Tibial nerve (tissue), 4 donors: Measurements from ENCODE around the gene LRBA. TPM values are rescaled to one million over a fixed set of nuclear protein-coding genes. Genes with fewer than 3 reads are reported as not detected.

Experiments used
- DNase-seq, 2 donors: peaks; one replicate each; pipeline ENCODE4 v3.0.0-alpha.2; 2019; ENCODE audit warnings: low spot score in 2 of 2
- H3K27ac ChIP-seq, 4 donors: fragments of 200-600 bp; sonication (generic) in 3 of 4; one replicate each; pipeline ENCODE4 v1.5.1; 2017 to 2019; ENCODE audit warnings: mild to moderate bottlenecking in 1 of 4
- H3K27me3 ChIP-seq, 2 donors: fragments of 200-600 bp; sonication (generic) in 1 of 2; one replicate each; pipeline versions ENCODE4 v1.5.1 to v1.6.0; 2017 to 2019
- H3K36me3 ChIP-seq, 3 donors: fragments of 200-600 bp; sonication (generic); one replicate each; pipeline ENCODE4 v1.5.1; 2018 to 2019
- H3K4me1 ChIP-seq, 4 donors: fragments of 200-600 bp; sonication (generic) in 3 of 4; one replicate each; pipeline ENCODE4 v1.5.1; 2017 to 2019
- H3K4me3 ChIP-seq, 4 donors: fragments of 200-600 bp; sonication (generic) in 3 of 4; one replicate each; pipeline ENCODE4 v1.5.1; 2017 to 2019; ENCODE audit warnings: mild to moderate bottlenecking in 1 of 4, moderate library complexity in 1 of 4
- H3K9me3 ChIP-seq, 4 donors: fragments of 200-600 bp; sonication (generic) in 3 of 4; one replicate each; pipeline ENCODE4 v1.5.1; 2017 to 2019
- CTCF ChIP-seq, 5 experiments: fragments of 200-600 bp in 3 of 5; fragments of 450-650 bp in 2 of 5; sonication (generic) in 3 of 5; IDR thresholded peaks; one replicate each; pipeline ENCODE4 v1.5.1; 2016 to 2019; ENCODE audit warnings: antibody characterized with exemption in 5 of 5, mild to moderate bottlenecking in 3 of 5, moderate library complexity in 2 of 5
- EP300 ChIP-seq, 2 donors: sonication (generic); formaldehyde crosslinking; IDR thresholded peaks; one replicate each; pipeline ENCODE4 v1.6.1; 2017; ENCODE audit warnings: antibody characterized with exemption in 2 of 2, mild to moderate bottlenecking in 1 of 2
- POLR2A ChIP-seq, 2 donors: fragments of 450-650 bp; IDR thresholded peaks; one replicate each; pipeline ENCODE4 v1.6.1; 2017; ENCODE audit warnings: antibody characterized with exemption in 2 of 2, mild to moderate bottlenecking in 2 of 2, moderate library complexity in 2 of 2
- WGBS, 2 donors: methylation state at CpG; one replicate each; pipeline ENCODE4 v1.1.5; 2018; 5-methylcytosine and 5-hydroxymethylcytosine counted together
- total RNA-seq, 4 donors: library from RNA; depleted of rRNA; stranded (reverse); fragments of >200 nt; gene quantifications; one replicate each; pipeline ENCODE4 v1.1.0, GENCODE V29; 2016

The LRBA gene
- total RNA-seq, 4 donors from 2014 or later, result 35.4 to 43.1 (median 38.0) TPM

GRCh38 chr4:150952167-150952845 lies 62.8 kb downstream of the LRBA start:
- no peak overlapping the region for H3K4me3 ChIP-seq
- H3K36me3 ChIP-seq, result no peaks in the 10 kb centered on the region
- peaks cover 0 to 8% (median 0%) of the 10 kb centered on the region in 4 donors for H3K4me1 ChIP-seq
- H3K27ac ChIP-seq, result no peak overlapping the region
- TF ChIP-seq EP300 (IDR thresholded peaks at IDR 0.05) (no peak), CTCF (IDR thresholded peaks at IDR 0.05) (no peak), POLR2A (IDR thresholded peaks at IDR 0.05) (no peak)
- WGBS, 2 donors, result 91 to 93% methylated on average over 6 of the region's 6 CpGs
- no peak for DNase-seq
- H3K9me3 ChIP-seq, result no peaks in the 10 kb centered on the region
- no peaks in the 10 kb centered on the region for H3K27me3 ChIP-seq

GRCh38 chr4:150950657-150951288 lies 64.3 kb downstream of the LRBA start:
- Histone ChIP-seq H3K4me1 (peaks cover 0 to 8% (median 0%) of the 10 kb centered on the region in 4 donors), H3K36me3 (no peaks in the 10 kb centered on the region), H3K9me3 (no peaks in the 10 kb centered on the region), H3K27me3 (no peaks in the 10 kb centered on the region), H3K4me3 (no peak overlapping the region), H3K27ac (no peak overlapping the region)
- DNase-seq, result no peak
- TF ChIP-seq CTCF (IDR thresholded peaks at IDR 0.05) (no peak), EP300 (IDR thresholded peaks at IDR 0.05) (no peak), POLR2A (IDR thresholded peaks at IDR 0.05) (no peak)
- WGBS, 2 donors, result 94 to 96% methylated on average over 2 of the region's 2 CpGs

- Histone ChIP-seq H3K27ac (no peak overlapping the region), H3K27me3 (no peaks in the 10 kb centered on the region), H3K36me3 (no peaks in the 10 kb centered on the region), H3K9me3 (no peaks in the 10 kb centered on the region), H3K4me1 (peaks cover 0 to 8% (median 0%) of the 10 kb centered on the region in 4 donors), H3K4me3 (no peak overlapping the region)
- TF ChIP-seq CTCF (IDR thresholded peaks at IDR 0.05) (no peak), EP300 (IDR thresholded peaks at IDR 0.05) (no peak), POLR2A (IDR thresholded peaks at IDR 0.05) (no peak)
- no peak for DNase-seq
Measured at GRCh38 chr4:150949943-150950342, 65.1 kb downstream of the LRBA start.

GRCh38 chr4:150949342-150949741 lies 65.7 kb downstream of the LRBA start:
- H3K9me3 ChIP-seq, result no peaks in the 10 kb centered on the region
- peaks cover 0 to 8% (median 0%) of the 10 kb centered on the region in 4 donors for H3K4me1 ChIP-seq
- H3K27ac ChIP-seq, result no peak overlapping the region
- no peaks in the 10 kb centered on the region for H3K36me3 ChIP-seq
- DNase-seq, result no peak
- H3K4me3 ChIP-seq, result no peak overlapping the region
- 90 to 95% methylated on average over 2 of the region's 2 CpGs for WGBS, 2 donors
- TF ChIP-seq POLR2A (IDR thresholded peaks at IDR 0.05) (no peak), EP300 (IDR thresholded peaks at IDR 0.05) (no peak), CTCF (IDR thresholded peaks at IDR 0.05) (no peak)
- no peaks in the 10 kb centered on the region for H3K27me3 ChIP-seq

GRCh38 chr4:150948710-150949109 lies 66.4 kb downstream of the LRBA start:
- 93 to 96% methylated on average over 2 of the region's 2 CpGs for WGBS, 2 donors
- no peaks in the 10 kb centered on the region for H3K36me3 ChIP-seq
- TF ChIP-seq CTCF (IDR thresholded peaks at IDR 0.05) (no peak), EP300 (IDR thresholded peaks at IDR 0.05) (no peak), POLR2A (IDR thresholded peaks at IDR 0.05) (no peak)
- no peak overlapping the region for H3K4me3 ChIP-seq
- no peak for DNase-seq
- no peaks in the 10 kb centered on the region for H3K9me3 ChIP-seq
- H3K27ac ChIP-seq, result no peak overlapping the region
- H3K27me3 ChIP-seq, result no peaks in the 10 kb centered on the region
- peaks cover 0 to 8% (median 0%) of the 10 kb centered on the region in 4 donors for H3K4me1 ChIP-seq
